Thyroid gland (tissue), 4 donors: ENCODE data around the gene B4GALT6. TPM values are rescaled to one million over a fixed set of nuclear protein-coding genes. Genes with fewer than 3 reads are reported as not detected.

Experiments
- DNase-seq, 2 donors: peaks; one replicate each; pipeline ENCODE4 v3.0.0-alpha.2; 2019
- H3K27ac ChIP-seq, 3 donors: fragments of 200-600 bp; sonication (generic); 1 replicate in 2 of 3; 2 replicates in 1 of 3; pipeline ENCODE4 v1.5.1; 2016 to 2019; ENCODE audit warnings: mild to moderate bottlenecking in 1 of 3, moderate library complexity in 1 of 3
- H3K27me3 ChIP-seq: fragments of 200-600 bp; sonication (generic); one replicate; pipeline ENCODE4 v1.5.1; 2019
- H3K36me3 ChIP-seq, 2 donors: fragments of 200-600 bp; sonication (generic); one replicate each; pipeline ENCODE4 v1.5.1; 2016 to 2019
- H3K4me1 ChIP-seq, 2 donors: fragments of 200-600 bp; sonication (generic); one replicate each; pipeline ENCODE4 v1.5.1; 2017 to 2019
- H3K4me3 ChIP-seq, 3 donors: fragments of 200-600 bp; sonication (generic); replicated peaks in 1 of 3; 1 replicate in 2 of 3; 2 replicates in 1 of 3; pipeline ENCODE4 v1.5.1; 2016; ENCODE audit warnings: mild to moderate bottlenecking in 1 of 3
- H3K9me3 ChIP-seq: fragments of 200-600 bp; sonication (generic); one replicate; pipeline ENCODE4 v1.5.1; 2017
- POLR2A ChIP-seq, 2 donors: fragments of 450-650 bp; IDR thresholded peaks; one replicate each; pipeline ENCODE4 v1.6.1; 2017; ENCODE audit warnings: antibody characterized with exemption in 2 of 2, mild to moderate bottlenecking in 2 of 2, moderate library complexity in 1 of 2
- WGBS, 2 donors: methylation state at CpG; one replicate each; pipeline ENCODE4 v1.1.5; 2017; 5-methylcytosine and 5-hydroxymethylcytosine counted together
- intact Hi-C: fragments of 100-400 bp; cut with DNase I; formaldehyde crosslinking; loops from one replicate; pipeline ENCODE4 v1.15.1; 2023
- total RNA-seq, 4 donors: library from RNA; depleted of rRNA; stranded (reverse); fragments of >200 nt; gene quantifications; one replicate each; pipeline ENCODE4 v1.2.3, GENCODE V29; 2016
- TF ChIP-seq, protein P1 (sequence below), 6 experiments: fragments of 200-600 bp in 3 of 6; fragments of 450-650 bp in 3 of 6; sonication (generic) in 3 of 6; IDR thresholded peaks; one replicate each; pipeline ENCODE4 v1.5.1; 2016 to 2019; ENCODE audit warnings: antibody characterized with exemption in 6 of 6, mild to moderate bottlenecking in 2 of 6, inconsistent platforms in 1 of 6, moderate library complexity in 1 of 6

Gene B4GALT6
- total RNA-seq, 4 donors from 2014 or later: 1.3 to 2.6 (median 2.5) TPM

DNA sequence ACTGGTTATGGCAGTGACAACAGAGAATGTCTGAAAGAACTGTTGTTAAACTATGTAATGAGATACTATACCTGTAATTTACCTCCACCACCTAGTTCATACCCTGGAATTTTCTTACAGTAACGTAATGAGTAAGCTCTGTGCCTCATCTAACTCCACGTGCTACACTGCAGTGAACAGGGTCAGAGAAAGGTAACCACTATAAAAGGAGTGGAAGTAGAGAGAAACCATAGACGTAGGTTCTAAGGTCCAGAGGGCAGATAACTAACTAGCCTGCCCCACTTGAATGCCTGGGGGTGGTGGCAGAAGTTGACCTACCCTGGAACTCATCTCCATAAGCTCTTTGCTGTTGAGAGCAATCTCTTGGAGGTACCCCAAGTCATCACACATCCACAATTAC is 32.0 kb upstream of the B4GALT6 start:
- no peak overlapping the region for H3K4me3 ChIP-seq
- H3K27ac ChIP-seq: no peak overlapping the region
- H3K36me3 ChIP-seq: no peaks in the 10 kb centered on the region
- WGBS, 2 donors: 84 to 88% methylated on average over 3 of the region's 3 CpGs
- no peaks in the 10 kb centered on the region for H3K27me3 ChIP-seq
- intact Hi-C loops: no loop called here
- TF ChIP-seq, protein P1, sequence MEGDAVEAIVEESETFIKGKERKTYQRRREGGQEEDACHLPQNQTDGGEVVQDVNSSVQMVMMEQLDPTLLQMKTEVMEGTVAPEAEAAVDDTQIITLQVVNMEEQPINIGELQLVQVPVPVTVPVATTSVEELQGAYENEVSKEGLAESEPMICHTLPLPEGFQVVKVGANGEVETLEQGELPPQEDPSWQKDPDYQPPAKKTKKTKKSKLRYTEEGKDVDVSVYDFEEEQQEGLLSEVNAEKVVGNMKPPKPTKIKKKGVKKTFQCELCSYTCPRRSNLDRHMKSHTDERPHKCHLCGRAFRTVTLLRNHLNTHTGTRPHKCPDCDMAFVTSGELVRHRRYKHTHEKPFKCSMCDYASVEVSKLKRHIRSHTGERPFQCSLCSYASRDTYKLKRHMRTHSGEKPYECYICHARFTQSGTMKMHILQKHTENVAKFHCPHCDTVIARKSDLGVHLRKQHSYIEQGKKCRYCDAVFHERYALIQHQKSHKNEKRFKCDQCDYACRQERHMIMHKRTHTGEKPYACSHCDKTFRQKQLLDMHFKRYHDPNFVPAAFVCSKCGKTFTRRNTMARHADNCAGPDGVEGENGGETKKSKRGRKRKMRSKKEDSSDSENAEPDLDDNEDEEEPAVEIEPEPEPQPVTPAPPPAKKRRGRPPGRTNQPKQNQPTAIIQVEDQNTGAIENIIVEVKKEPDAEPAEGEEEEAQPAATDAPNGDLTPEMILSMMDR (IDR thresholded peaks at IDR 0.05): no peak
- TF ChIP-seq POLR2A (IDR thresholded peaks at IDR 0.05): no peak
- no peaks in the 10 kb centered on the region for H3K4me1 ChIP-seq
- DNase-seq: no peak
- no peaks in the 10 kb centered on the region for H3K9me3 ChIP-seq

DNA sequence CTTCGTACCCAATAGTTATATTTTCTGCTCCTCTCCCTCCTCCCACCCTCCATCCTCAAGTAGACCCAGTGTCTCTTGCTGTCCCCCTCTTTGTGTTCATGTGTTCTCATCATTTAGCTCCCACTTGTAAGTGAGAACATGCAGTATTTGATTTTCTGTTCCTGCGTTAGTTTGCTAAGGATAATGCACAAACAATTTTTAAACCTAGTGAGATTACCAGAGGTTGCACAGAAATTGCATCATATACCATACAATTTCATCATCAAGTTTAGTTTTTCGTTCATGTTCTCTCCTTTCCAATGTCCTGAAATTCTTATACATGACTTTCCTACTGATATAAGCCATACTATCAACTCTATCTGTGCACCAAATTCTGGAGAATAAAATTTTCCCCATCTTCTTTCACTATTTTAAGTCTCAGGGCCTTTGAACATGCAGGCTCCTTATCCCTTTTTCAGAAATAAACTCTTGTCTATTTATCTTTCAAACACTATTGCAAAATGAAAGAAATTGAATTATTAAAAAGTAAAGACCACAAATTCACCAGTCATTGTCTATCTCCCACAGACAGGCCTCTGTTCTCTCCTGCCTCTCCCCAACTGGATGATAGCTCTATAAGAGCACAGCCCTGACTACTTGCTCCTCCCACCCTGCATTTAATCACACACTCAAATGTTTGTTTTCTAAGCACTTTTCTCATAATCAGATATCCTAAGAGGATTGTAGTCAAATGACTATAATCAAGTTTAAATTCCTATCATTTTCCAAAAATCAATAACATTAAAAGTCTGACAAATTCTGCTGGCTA is 27.2 kb upstream of the B4GALT6 start:
- no peaks in the 10 kb centered on the region for H3K27me3 ChIP-seq
- 86 to 90% methylated on average over 3 of the region's 3 CpGs for WGBS, 2 donors
- no peak for DNase-seq
- H3K9me3 ChIP-seq: no peaks in the 10 kb centered on the region
- no peak overlapping the region for H3K27ac ChIP-seq
- intact Hi-C loops: no loop called here
- no peaks in the 10 kb centered on the region for H3K36me3 ChIP-seq
- no peaks in the 10 kb centered on the region for H3K4me1 ChIP-seq
- no peak overlapping the region for H3K4me3 ChIP-seq
- TF ChIP-seq, protein P1 (IDR thresholded peaks at IDR 0.05): no peak
- no peak for TF ChIP-seq POLR2A (IDR thresholded peaks at IDR 0.05)

DNA sequence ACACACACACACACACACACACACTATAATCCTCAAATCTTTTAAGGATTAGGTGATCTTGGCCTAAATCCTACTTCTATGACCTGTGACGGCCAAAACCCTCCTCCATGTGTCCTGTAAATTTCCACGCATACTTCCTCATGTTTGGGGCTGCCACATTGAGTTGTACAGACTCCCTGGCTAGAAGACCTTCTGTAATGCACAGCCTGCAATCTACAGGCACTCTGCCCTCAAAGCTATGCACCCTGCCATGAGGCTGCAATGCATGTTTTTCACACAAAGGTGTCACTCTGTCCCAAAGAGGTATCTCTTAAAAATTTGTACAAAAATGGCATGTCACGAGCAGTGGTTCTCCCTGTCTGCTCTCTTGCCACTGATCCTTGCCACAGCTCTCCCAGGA is 26.4 kb upstream of the B4GALT6 start:
- DNase-seq: no peak
- Histone ChIP-seq H3K27me3 (no peaks in the 10 kb centered on the region), H3K4me1 (no peaks in the 10 kb centered on the region), H3K4me3 (no peak overlapping the region), H3K27ac (no peak overlapping the region), H3K36me3 (no peaks in the 10 kb centered on the region), H3K9me3 (no peaks in the 10 kb centered on the region)
- intact Hi-C loops: no loop called here
- TF ChIP-seq POLR2A (IDR thresholded peaks at IDR 0.05): no peak
- TF ChIP-seq, protein P1 (IDR thresholded peaks at IDR 0.05): no peak
- 82 to 85% methylated on average over 3 of the region's 3 CpGs for WGBS, 2 donors

DNA sequence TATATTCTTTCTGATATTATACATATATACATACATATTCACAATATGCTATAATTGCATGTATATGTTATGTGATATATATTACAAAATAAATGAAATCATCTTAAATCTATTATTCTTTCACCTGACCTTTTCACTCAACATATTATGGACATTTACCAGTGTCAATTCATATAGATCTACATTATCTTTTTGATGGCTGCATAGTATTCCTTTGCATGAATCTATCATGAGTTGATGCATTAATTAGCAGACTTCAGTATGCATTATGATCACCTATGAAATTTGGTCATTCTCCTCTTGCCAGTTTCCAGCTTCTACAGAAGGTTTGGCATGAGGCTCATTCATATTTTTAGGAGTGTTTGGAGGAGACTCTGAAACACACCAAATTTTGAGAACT is 23.4 kb upstream of the B4GALT6 start:
- no peak overlapping the region for H3K4me3 ChIP-seq
- no peak for TF ChIP-seq POLR2A (IDR thresholded peaks at IDR 0.05)
- TF ChIP-seq, protein P1 (IDR thresholded peaks at IDR 0.05): no peak
- H3K27ac ChIP-seq: no peak overlapping the region
- no peaks in the 10 kb centered on the region for H3K27me3 ChIP-seq
- DNase-seq: no peak
- H3K36me3 ChIP-seq: no peaks in the 10 kb centered on the region
- H3K4me1 ChIP-seq: no peaks in the 10 kb centered on the region
- H3K9me3 ChIP-seq: no peaks in the 10 kb centered on the region
- intact Hi-C loops: no loop called here

DNA sequence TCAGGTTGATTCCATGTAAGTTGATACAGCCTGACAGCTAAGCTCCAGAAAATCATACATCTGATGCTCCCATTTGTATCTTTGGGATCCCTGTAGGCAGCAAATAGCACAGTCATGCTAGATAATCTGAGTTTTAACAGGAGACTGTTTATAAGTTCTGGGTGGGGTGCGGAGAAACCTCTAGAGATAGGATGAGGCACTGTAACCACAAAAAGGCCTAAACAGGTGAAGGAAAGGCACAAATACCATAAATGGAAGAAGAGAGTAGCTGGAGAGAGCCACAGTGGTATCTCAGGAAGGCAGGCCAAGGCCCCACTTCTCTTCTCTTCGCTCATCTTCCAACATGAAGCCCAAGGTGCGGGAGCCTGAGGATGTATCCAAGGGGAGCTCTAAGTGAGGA is 18.1 kb upstream of the B4GALT6 start:
- Histone ChIP-seq H3K4me1 (no peaks in the 10 kb centered on the region), H3K9me3 (no peaks in the 10 kb centered on the region), H3K36me3 (no peaks in the 10 kb centered on the region), H3K27me3 (no peaks in the 10 kb centered on the region), H3K27ac (no peak overlapping the region), H3K4me3 (no peak overlapping the region)
- TF ChIP-seq, protein P1 (IDR thresholded peaks at IDR 0.05): no peak
- TF ChIP-seq POLR2A (IDR thresholded peaks at IDR 0.05): no peak
- 93 to 98% methylated on average over 3 of the region's 3 CpGs for WGBS, 2 donors
- no peak for DNase-seq
- intact Hi-C loops: no loop called here
